ENCODE data around the gene LRRC8C.

LRRC8C gene

GRCh38 chr1:89607586-89608318 lies 25.2 kb upstream of the LRRC8C start:
- Histone ChIP-seq H3K27me3 (replicated peaks; ENCODE audit: control insufficient read depth, insufficient read depth, low read length, poor library complexity, severe bottlenecking) (no peaks in the 10 kb centered on the region), H3K9me3 (ENCODE audit: control insufficient read depth, low read length) (no peaks in the 10 kb centered on the region), H3K4me1 (ENCODE audit: control insufficient read depth, insufficient read depth, low read length, poor library complexity, severe bottlenecking) (peaks cover 88% of the 10 kb centered on the region), H3K4me3 (ENCODE audit: insufficient read depth, low read depth, low read length, poor library complexity, severe bottlenecking) (peak overlapping the region; percentile 6), H3K36me3 (ENCODE audit: control insufficient read depth, insufficient read depth, low read length) (no peaks in the 10 kb centered on the region), H3K27ac (ENCODE audit: insufficient read depth, low read length, poor library complexity, severe bottlenecking) (peak overlapping the region; percentile 91)
- no peak for DNase-seq

GRCh38 chr1:89608319-89608983 lies 24.5 kb upstream of the LRRC8C start:
- H3K4me3 ChIP-seq (ENCODE audit: insufficient read depth, low read depth, low read length, poor library complexity, severe bottlenecking): peak overlapping the region; percentile 35
- no peaks in the 10 kb centered on the region for H3K36me3 ChIP-seq (ENCODE audit: control insufficient read depth, insufficient read depth, low read length)

GRCh38 chr1:89608984-89609725 lies 23.8 kb upstream of the LRRC8C start:
- DNase-seq: peak; percentile 43 to 59 (median 53)
- H3K4me3 ChIP-seq (ENCODE audit: insufficient read depth, low read depth, low read length, poor library complexity, severe bottlenecking): peak overlapping the region; percentile 35
- peak overlapping the region; percentile 91 for H3K27ac ChIP-seq (ENCODE audit: insufficient read depth, low read length, poor library complexity, severe bottlenecking)
- no peaks in the 10 kb centered on the region for H3K27me3 ChIP-seq (replicated peaks; ENCODE audit: control insufficient read depth, insufficient read depth, low read length, poor library complexity, severe bottlenecking)
- peaks cover 77% of the 10 kb centered on the region for H3K4me1 ChIP-seq (ENCODE audit: control insufficient read depth, insufficient read depth, low read length, poor library complexity, severe bottlenecking)
- H3K36me3 ChIP-seq (ENCODE audit: control insufficient read depth, insufficient read depth, low read length): no peaks in the 10 kb centered on the region
- H3K9me3 ChIP-seq (ENCODE audit: control insufficient read depth, low read length): no peaks in the 10 kb centered on the region

More at GRCh38 chr1:89608319-89608983, 24.5 kb upstream of the LRRC8C start:
- Histone ChIP-seq H3K9me3 (ENCODE audit: control insufficient read depth, low read length) (no peaks in the 10 kb centered on the region), H3K27ac (ENCODE audit: insufficient read depth, low read length, poor library complexity, severe bottlenecking) (peak overlapping the region; percentile 91), H3K27me3 (replicated peaks; ENCODE audit: control insufficient read depth, insufficient read depth, low read length, poor library complexity, severe bottlenecking) (no peaks in the 10 kb centered on the region), H3K4me1 (ENCODE audit: control insufficient read depth, insufficient read depth, low read length, poor library complexity, severe bottlenecking) (peaks cover 84% of the 10 kb centered on the region)
- DNase-seq: peak; percentile 46 to 77 (median 63)

- no peaks in the 10 kb centered on the region for H3K36me3 ChIP-seq (ENCODE audit: control insufficient read depth, insufficient read depth, low read length)
- DNase-seq: no peak
These were observed 23.0 kb upstream of the LRRC8C start for GRCh38 chr1:89609781-89610456.

GRCh38 chr1:89610457-89611011 lies 22.4 kb upstream of the LRRC8C start:
- no peaks in the 10 kb centered on the region for H3K27me3 ChIP-seq (replicated peaks; ENCODE audit: control insufficient read depth, insufficient read depth, low read length, poor library complexity, severe bottlenecking)
- H3K4me1 ChIP-seq (ENCODE audit: control insufficient read depth, insufficient read depth, low read length, poor library complexity, severe bottlenecking): peaks cover 63% of the 10 kb centered on the region
- H3K4me3 ChIP-seq (ENCODE audit: insufficient read depth, low read depth, low read length, poor library complexity, severe bottlenecking): peak overlapping the region; percentile 20
- peak overlapping the region; percentile 91 for H3K27ac ChIP-seq (ENCODE audit: insufficient read depth, low read length, poor library complexity, severe bottlenecking)
- no peaks in the 10 kb centered on the region for H3K9me3 ChIP-seq (ENCODE audit: control insufficient read depth, low read length)
- no peaks in the 10 kb centered on the region for H3K36me3 ChIP-seq (ENCODE audit: control insufficient read depth, insufficient read depth, low read length)
- DNase-seq: peak; percentile 45 to 55 (median 49)

More at GRCh38 chr1:89609781-89610456, 23.0 kb upstream of the LRRC8C start:
- peaks cover 70% of the 10 kb centered on the region for H3K4me1 ChIP-seq (ENCODE audit: control insufficient read depth, insufficient read depth, low read length, poor library complexity, severe bottlenecking)
- peak overlapping the region; percentile 35 for H3K4me3 ChIP-seq (ENCODE audit: insufficient read depth, low read depth, low read length, poor library complexity, severe bottlenecking)
- H3K27ac ChIP-seq (ENCODE audit: insufficient read depth, low read length, poor library complexity, severe bottlenecking): peak overlapping the region; percentile 91
- H3K9me3 ChIP-seq (ENCODE audit: control insufficient read depth, low read length): no peaks in the 10 kb centered on the region
- H3K27me3 ChIP-seq (replicated peaks; ENCODE audit: control insufficient read depth, insufficient read depth, low read length, poor library complexity, severe bottlenecking): no peaks in the 10 kb centered on the region

- peak overlapping the region; percentile 91 for H3K27ac ChIP-seq (ENCODE audit: insufficient read depth, low read length, poor library complexity, severe bottlenecking)
These were observed 21.2 kb upstream of the LRRC8C start for GRCh38 chr1:89611721-89612120.

GRCh38 chr1:89613928-89614327 lies 19.0 kb upstream of the LRRC8C start:
- H3K4me1 ChIP-seq (ENCODE audit: control insufficient read depth, insufficient read depth, low read length, poor library complexity, severe bottlenecking): peaks cover 38% of the 10 kb centered on the region
- no peak for DNase-seq
- peaks cover 5% of the 10 kb centered on the region for H3K9me3 ChIP-seq (ENCODE audit: control insufficient read depth, low read length)
- no peak overlapping the region for H3K4me3 ChIP-seq (ENCODE audit: insufficient read depth, low read depth, low read length, poor library complexity, severe bottlenecking)
- H3K36me3 ChIP-seq (ENCODE audit: control insufficient read depth, insufficient read depth, low read length): peaks cover 6% of the 10 kb centered on the region
- no peak overlapping the region for H3K27ac ChIP-seq (ENCODE audit: insufficient read depth, low read length, poor library complexity, severe bottlenecking)
- H3K27me3 ChIP-seq (replicated peaks; ENCODE audit: control insufficient read depth, insufficient read depth, low read length, poor library complexity, severe bottlenecking): no peaks in the 10 kb centered on the region

More at GRCh38 chr1:89611721-89612120, 21.2 kb upstream of the LRRC8C start:
- Histone ChIP-seq H3K9me3 (ENCODE audit: control insufficient read depth, low read length) (no peaks in the 10 kb centered on the region), H3K36me3 (ENCODE audit: control insufficient read depth, insufficient read depth, low read length) (no peaks in the 10 kb centered on the region), H3K4me3 (ENCODE audit: insufficient read depth, low read depth, low read length, poor library complexity, severe bottlenecking) (no peak overlapping the region), H3K4me1 (ENCODE audit: control insufficient read depth, insufficient read depth, low read length, poor library complexity, severe bottlenecking) (peaks cover 52% of the 10 kb centered on the region), H3K27me3 (replicated peaks; ENCODE audit: control insufficient read depth, insufficient read depth, low read length, poor library complexity, severe bottlenecking) (no peaks in the 10 kb centered on the region)
- DNase-seq: no peak

GRCh38 chr1:89615676-89616598 lies 17.0 kb upstream of the LRRC8C start:
- DNase-seq: no peak
- H3K4me1 ChIP-seq (ENCODE audit: control insufficient read depth, insufficient read depth, low read length, poor library complexity, severe bottlenecking): peaks cover 18% of the 10 kb centered on the region
- H3K36me3 ChIP-seq (ENCODE audit: control insufficient read depth, insufficient read depth, low read length): peaks cover 6% of the 10 kb centered on the region
- H3K9me3 ChIP-seq (ENCODE audit: control insufficient read depth, low read length): peaks cover 5% of the 10 kb centered on the region
- no peaks in the 10 kb centered on the region for H3K27me3 ChIP-seq (replicated peaks; ENCODE audit: control insufficient read depth, insufficient read depth, low read length, poor library complexity, severe bottlenecking)
- H3K4me3 ChIP-seq (ENCODE audit: insufficient read depth, low read depth, low read length, poor library complexity, severe bottlenecking): no peak overlapping the region
- no peak overlapping the region for H3K27ac ChIP-seq (ENCODE audit: insufficient read depth, low read length, poor library complexity, severe bottlenecking)
